Mucosa of rectum (tissue), 2 donors: ENCODE results near the gene KCNE2.
"Not testable (repeated sequence)": the region's sequence is repeated elsewhere in the genome, so short reads cannot be mapped to it uniquely, and the experiment has no call there.

ENCODE experiments used
- H3K27ac ChIP-seq, 2 donors: one replicate each; pipeline ENCODE4 v1.7.0; 2013; ENCODE audit warnings: inconsistent platforms in 2 of 2, low read depth in 2 of 2, low read length in 2 of 2
- H3K27me3 ChIP-seq, 2 donors: one replicate each; pipeline ENCODE4 v1.7.0; 2013; ENCODE audit warnings: low read length in 2 of 2; ENCODE audit not compliant: control insufficient read depth in 2 of 2, insufficient read depth in 2 of 2
- H3K36me3 ChIP-seq, 2 donors: one replicate each; pipeline ENCODE4 v1.7.0; 2013; ENCODE audit warnings: low read length in 2 of 2; ENCODE audit not compliant: control insufficient read depth in 2 of 2, insufficient read depth in 2 of 2
- H3K4me1 ChIP-seq, 2 donors: one replicate each; pipeline ENCODE4 v1.7.0; 2013; ENCODE audit warnings: low read length in 2 of 2, mild to moderate bottlenecking in 1 of 2; ENCODE audit not compliant: control insufficient read depth in 2 of 2, insufficient read depth in 2 of 2
- H3K4me3 ChIP-seq, 2 donors: one replicate each; pipeline ENCODE4 v1.7.0; 2013; ENCODE audit warnings: low read length in 2 of 2
- H3K9ac ChIP-seq, 2 donors: one replicate each; pipeline ENCODE4 v1.7.0; 2013; ENCODE audit warnings: low read length in 2 of 2, low read depth in 1 of 2, mild to moderate bottlenecking in 1 of 2
- H3K9me3 ChIP-seq, 2 donors: one replicate each; pipeline ENCODE4 v1.7.0; 2013; ENCODE audit warnings: low read length in 2 of 2; ENCODE audit not compliant: control insufficient read depth in 2 of 2
- donor health status: healthy.
- donor health status: Normal muscosa, but diverticular disease.

KCNE2 gene

DNA sequence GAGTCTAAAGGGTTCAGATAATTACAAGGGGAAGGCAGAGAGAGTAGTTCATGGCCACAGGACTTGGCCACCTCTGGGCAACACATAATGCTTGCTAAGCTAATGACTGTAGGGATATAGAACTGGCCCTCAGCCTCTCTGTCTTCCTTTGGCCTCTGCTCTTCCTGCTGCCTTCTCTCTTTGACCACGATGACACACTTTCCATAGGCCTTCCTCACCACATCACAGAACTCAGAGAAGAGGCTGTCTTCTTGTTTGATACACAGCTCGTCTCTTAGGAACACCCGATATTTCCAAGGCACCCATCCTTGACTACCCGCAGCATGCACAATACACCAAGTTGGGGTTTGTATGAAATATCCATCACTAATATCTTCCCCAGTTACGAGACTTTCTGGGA, 36.7 kb downstream of the KCNE2 start:
- H3K4me1 ChIP-seq, H3K36me3 ChIP-seq, H3K27me3 ChIP-seq, H3K9me3 ChIP-seq, H3K4me3 ChIP-seq, H3K9ac ChIP-seq, H3K27ac ChIP-seq: not testable (repeated sequence)

DNA sequence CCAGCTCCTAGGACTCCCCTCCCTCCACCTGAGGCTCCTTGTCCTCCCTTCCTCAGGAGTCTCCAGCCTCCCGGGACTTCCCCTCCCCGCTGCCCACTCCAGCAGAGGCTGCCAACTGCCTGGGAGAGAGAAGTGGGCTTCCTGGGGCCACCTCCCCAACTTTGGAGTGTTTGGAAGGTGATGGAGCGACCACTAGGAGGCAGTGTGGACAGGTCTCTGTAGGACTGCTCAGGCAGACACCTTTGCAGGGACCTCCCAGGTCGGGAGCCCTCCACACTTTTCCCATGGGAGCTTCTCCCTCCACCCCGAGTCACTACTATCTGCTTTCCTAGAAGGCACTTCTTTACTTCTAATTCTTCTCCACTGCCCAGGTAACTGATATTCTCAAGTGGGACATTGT, 40.9 kb downstream of the KCNE2 start:
- H3K27me3 ChIP-seq, H3K4me1 ChIP-seq, H3K9me3 ChIP-seq, H3K4me3 ChIP-seq, H3K27ac ChIP-seq, H3K9ac ChIP-seq, H3K36me3 ChIP-seq: not testable (repeated sequence)

DNA sequence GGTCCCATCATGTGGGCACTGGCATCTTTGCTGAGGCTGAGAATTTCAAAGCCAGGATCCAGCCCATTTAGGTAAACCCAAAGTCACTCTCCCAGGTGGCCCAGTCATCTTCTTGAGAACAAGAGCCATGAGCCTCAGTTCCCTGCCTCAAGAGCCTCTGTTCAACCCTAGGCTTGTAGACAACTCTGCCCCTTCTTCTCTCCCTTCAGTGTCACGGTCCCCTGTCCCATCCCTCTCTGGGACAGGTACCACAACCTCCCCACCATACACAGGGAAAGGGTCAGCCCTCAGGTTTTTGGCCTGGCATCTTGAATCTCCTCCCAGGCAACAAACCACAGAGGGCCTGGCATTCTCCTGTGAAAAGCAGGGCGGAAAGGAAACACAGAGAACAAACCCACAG, 41.9 kb downstream of the KCNE2 start:
- H3K4me1 ChIP-seq, H3K4me3 ChIP-seq, H3K27me3 ChIP-seq, H3K9me3 ChIP-seq, H3K9ac ChIP-seq, H3K27ac ChIP-seq, H3K36me3 ChIP-seq: not testable (repeated sequence)

DNA sequence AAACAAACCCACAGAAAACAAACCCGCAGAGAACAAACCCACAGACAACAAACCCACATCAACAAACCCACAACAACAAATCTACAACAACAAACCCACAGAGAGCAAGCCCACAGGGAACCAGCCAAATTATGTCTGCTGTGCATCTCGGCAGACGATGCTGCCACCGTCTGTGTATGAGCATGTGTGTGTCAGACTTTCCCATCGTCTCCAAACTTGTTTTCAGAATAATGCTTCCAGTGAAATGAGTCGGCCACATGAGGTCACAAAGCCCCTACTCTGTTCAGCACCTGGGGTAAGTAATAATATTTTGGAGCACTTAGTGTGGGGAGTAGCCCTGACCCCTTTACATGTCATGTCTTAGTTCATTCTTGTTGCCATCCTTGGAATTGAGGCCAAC, 42.3 kb downstream of the KCNE2 start:
- H3K9ac ChIP-seq, H3K4me1 ChIP-seq, H3K36me3 ChIP-seq, H3K27me3 ChIP-seq, H3K4me3 ChIP-seq, H3K9me3 ChIP-seq, H3K27ac ChIP-seq: not testable (repeated sequence)

DNA sequence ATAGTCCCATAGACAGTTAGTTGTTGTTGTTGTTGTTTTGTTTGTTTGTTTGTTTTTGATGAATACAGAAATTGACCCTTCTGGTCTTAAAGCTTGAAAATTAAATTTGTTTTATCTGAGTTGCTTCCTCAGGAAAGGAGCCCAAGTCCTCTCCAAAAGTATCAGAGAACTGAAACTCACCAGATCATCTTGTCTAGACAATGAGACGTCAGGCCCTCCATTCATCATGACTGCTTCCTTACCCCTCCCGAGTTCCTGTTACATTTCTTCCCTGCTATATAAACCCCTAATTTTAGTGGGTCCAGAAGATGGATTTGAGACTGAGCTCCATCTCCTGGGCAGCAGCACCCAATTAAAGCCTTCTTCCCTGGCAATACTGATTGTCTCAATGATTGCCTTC, 42.9 kb downstream of the KCNE2 start:
- H3K4me1 ChIP-seq, H3K4me3 ChIP-seq, H3K27ac ChIP-seq, H3K27me3 ChIP-seq, H3K9me3 ChIP-seq, H3K9ac ChIP-seq, H3K36me3 ChIP-seq: not testable (repeated sequence)

DNA sequence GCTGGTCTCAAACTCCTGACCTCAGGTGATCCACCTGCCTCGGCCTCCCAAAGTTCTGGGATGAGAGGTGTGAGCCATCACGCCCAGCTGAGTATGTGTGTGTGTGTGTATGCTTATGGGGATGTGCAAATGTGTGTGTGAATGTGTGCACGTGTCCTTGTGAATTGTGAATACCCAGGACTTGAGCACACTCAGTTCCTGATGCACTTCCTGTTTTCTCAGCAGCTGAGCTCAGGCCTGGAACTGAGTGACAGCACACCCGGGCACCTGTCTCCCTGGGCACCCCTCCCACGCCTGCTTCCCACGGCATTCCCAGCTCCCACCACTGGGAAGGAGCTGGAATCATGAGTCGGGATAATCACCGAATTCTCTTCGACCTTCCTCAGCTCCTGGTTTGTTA, 43.5 kb downstream of the KCNE2 start:
- H3K36me3 ChIP-seq, H3K27me3 ChIP-seq, H3K9me3 ChIP-seq, H3K4me3 ChIP-seq, H3K4me1 ChIP-seq, H3K27ac ChIP-seq, H3K9ac ChIP-seq: not testable (repeated sequence)

DNA sequence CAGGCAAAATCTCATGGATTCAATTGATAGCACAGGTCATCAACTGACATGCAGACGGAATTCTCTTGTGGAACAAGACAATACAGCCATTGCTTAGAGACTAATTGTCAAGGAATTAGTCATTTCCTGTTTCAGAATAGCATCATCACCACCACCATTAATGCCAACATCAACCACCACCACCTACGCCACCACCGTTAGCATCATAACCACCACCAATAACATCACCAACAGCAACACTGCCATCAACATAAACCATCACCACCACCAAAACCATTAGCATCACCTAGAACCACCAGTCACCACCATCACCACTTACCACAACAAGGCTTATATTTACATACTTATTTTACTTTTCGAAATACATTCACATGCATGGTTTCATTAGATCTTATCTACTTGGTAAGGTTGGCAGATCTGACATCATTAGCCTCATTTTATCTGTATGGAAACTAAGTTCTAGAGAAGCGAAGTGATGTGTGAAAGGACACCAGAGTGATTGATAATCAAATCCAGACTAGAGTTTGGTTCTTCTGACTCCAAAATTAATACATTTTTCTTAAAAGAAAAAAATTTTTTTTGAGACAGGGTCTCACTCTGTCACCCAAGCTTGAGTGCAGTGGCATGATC, 53.8 kb downstream of the KCNE2 start:
- H3K9me3 ChIP-seq, H3K4me1 ChIP-seq, H3K27ac ChIP-seq, H3K9ac ChIP-seq, H3K4me3 ChIP-seq, H3K36me3 ChIP-seq, H3K27me3 ChIP-seq: not testable (repeated sequence)
